ENCODE measurements around the gene RBCK1.

The RBCK1 gene

DNA sequence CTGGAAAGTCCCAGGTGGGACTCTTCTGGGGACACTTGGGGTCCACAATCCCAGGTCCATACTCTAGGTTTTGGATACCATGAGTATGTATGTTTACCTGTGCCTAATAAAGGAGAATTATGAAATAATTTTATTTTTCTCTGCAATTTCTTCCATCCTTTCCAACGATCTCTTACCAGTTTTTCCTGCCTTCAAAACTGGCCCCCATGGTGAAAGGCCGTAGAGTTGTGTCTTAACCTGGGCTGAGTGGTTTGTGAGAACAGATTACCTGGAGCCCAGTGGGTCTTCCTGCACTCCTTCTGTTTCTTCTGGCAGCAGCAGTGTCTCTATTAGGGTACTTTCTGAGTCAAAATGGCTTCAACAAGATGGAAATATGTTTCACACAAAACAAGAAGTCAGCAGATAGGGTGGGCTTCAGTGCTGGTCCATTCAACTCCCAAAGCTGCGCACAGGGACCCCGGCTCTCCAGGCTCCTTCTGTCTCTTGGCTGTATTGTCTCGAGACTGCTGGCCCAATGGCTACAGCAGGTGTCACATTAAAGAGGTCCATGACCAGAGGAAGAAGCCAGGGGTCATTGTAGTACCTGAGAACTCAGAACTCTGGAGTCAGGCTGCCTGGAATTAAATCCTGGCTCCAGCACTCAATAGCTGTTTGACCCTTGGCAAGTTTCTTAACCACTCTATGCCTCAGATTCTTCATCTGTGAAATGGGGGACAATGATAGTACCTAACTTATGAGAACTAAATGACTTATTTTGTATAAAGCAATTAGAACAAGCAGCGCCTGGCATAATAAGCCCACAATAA, 10.5 kb upstream of the RBCK1 start:
- no peaks in the 10 kb centered on the region for H3K9me3 ChIP-seq
- TF ChIP-seq, protein P1, sequence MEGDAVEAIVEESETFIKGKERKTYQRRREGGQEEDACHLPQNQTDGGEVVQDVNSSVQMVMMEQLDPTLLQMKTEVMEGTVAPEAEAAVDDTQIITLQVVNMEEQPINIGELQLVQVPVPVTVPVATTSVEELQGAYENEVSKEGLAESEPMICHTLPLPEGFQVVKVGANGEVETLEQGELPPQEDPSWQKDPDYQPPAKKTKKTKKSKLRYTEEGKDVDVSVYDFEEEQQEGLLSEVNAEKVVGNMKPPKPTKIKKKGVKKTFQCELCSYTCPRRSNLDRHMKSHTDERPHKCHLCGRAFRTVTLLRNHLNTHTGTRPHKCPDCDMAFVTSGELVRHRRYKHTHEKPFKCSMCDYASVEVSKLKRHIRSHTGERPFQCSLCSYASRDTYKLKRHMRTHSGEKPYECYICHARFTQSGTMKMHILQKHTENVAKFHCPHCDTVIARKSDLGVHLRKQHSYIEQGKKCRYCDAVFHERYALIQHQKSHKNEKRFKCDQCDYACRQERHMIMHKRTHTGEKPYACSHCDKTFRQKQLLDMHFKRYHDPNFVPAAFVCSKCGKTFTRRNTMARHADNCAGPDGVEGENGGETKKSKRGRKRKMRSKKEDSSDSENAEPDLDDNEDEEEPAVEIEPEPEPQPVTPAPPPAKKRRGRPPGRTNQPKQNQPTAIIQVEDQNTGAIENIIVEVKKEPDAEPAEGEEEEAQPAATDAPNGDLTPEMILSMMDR (IDR thresholded peaks at IDR 0.05; ENCODE audit: low read depth, low read length) = no peak
- H3K36me3 ChIP-seq = no peaks in the 10 kb centered on the region; the same call in 1 of the 2 replicates
- no peak overlapping the region for H3K4me3 ChIP-seq (ENCODE audit: low read depth, low read length)
- no peaks in the 10 kb centered on the region for H3K27me3 ChIP-seq
- no peaks in the 10 kb centered on the region; the same call in 1 of the 2 replicates for H3K4me1 ChIP-seq
- no peak for DNase-seq

DNA sequence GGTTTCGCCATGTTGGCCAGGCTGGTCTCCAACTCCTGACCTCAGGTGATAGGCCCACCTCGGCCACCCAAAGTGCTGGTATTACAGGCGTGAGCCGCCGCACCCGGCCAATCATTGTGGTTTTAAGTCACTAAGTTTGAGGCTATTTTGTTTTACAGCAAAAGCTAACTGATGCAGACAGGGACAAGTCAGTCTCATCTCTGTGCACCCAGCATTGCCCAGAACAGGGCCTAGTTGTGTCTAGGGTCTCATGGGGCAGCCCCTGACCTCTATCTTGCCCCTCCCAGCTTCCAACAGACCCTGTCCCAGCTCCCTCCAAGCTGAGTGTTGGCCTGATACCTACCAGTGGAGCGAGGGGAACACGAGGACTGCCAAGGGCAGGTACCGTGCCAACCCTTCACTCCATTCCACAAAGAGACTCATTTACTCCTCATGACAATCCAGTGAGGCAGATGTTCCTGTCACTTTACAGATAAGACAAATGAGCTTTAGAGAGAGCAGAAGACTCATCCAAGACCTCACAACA, 8.9 kb upstream of the RBCK1 start:
- Histone ChIP-seq H3K4me1 (no peaks in the 10 kb centered on the region; the same call in 1 of the 2 replicates), H3K9me3 (no peaks in the 10 kb centered on the region), H3K36me3 (no peaks in the 10 kb centered on the region; the same call in 1 of the 2 replicates), H3K27me3 (no peaks in the 10 kb centered on the region), H3K4me3 (ENCODE audit: low read depth, low read length) (no peak overlapping the region)
- TF ChIP-seq, protein P1 (IDR thresholded peaks at IDR 0.05; ENCODE audit: low read depth, low read length) = no peak
- no peak for DNase-seq

DNA sequence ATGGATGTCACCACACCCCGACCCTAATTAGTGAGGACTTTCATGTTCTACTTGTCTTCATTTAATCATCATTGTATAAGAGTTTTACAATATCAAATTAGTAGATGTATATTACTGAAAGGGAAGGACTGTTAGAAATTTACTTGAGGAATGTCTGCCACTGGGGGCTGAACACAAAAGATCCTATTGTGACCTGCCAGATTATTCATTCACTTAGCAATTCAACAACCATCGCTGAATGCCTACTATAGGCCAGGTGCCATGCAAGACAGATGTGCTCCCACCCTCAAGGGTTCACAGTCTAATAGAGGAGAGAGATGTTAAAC, 8.0 kb upstream of the RBCK1 start:
- H3K9me3 ChIP-seq = no peaks in the 10 kb centered on the region
- TF ChIP-seq, protein P1 (IDR thresholded peaks at IDR 0.05; ENCODE audit: low read depth, low read length) = no peak
- H3K4me1 ChIP-seq = no peaks in the 10 kb centered on the region; the same call in 1 of the 2 replicates
- no peaks in the 10 kb centered on the region; the same call in 1 of the 2 replicates for H3K36me3 ChIP-seq
- no peak for DNase-seq
- no peaks in the 10 kb centered on the region for H3K27me3 ChIP-seq
- no peak overlapping the region for H3K4me3 ChIP-seq (ENCODE audit: low read depth, low read length)

DNA sequence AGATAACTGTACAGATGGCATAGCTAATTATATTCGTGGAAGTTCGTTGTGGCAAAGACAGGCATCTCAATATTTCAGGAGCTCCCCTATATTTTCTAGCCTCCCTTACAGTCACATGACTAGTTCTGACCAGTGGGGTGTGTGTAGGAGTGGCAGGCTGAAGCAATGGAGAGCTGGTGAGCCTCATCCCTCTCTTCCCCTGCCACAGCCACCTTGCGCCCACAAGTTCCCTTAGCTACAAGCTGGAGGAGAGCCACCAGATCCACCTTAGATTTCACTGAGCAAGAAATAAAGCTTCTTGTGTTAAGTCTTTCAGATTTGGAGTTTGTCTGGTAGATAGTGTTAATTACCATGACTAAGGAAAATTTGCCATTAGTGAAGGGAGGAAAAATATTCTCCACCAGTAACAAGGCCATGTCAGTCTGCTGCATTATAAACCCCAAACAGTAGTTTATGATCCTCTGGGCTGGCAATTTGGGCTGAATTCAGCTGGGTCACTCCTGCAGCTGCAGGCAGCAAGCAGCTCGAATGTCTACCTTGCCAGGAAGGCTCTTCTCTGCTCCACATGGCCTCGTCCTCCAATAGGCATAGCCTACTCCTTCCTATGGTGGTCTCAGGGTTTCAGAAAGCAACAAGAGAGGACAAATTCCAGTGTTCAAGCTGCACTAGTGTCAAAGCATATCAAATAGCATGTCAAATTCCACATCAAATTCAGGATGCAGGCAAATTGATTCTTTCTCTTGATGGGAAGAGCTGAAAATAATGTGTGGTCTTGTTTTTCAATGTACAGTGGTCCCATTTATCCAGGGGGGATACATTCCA, 7.4 kb upstream of the RBCK1 start:
- no peaks in the 10 kb centered on the region; the same call in 1 of the 2 replicates for H3K4me1 ChIP-seq
- H3K4me3 ChIP-seq (ENCODE audit: low read depth, low read length) = no peak overlapping the region
- TF ChIP-seq, protein P1 (IDR thresholded peaks at IDR 0.05; ENCODE audit: low read depth, low read length) = no peak
- H3K36me3 ChIP-seq = no peaks in the 10 kb centered on the region; the same call in 1 of the 2 replicates
- no peaks in the 10 kb centered on the region for H3K27me3 ChIP-seq
- H3K9me3 ChIP-seq = no peaks in the 10 kb centered on the region
- DNase-seq = no peak

DNA sequence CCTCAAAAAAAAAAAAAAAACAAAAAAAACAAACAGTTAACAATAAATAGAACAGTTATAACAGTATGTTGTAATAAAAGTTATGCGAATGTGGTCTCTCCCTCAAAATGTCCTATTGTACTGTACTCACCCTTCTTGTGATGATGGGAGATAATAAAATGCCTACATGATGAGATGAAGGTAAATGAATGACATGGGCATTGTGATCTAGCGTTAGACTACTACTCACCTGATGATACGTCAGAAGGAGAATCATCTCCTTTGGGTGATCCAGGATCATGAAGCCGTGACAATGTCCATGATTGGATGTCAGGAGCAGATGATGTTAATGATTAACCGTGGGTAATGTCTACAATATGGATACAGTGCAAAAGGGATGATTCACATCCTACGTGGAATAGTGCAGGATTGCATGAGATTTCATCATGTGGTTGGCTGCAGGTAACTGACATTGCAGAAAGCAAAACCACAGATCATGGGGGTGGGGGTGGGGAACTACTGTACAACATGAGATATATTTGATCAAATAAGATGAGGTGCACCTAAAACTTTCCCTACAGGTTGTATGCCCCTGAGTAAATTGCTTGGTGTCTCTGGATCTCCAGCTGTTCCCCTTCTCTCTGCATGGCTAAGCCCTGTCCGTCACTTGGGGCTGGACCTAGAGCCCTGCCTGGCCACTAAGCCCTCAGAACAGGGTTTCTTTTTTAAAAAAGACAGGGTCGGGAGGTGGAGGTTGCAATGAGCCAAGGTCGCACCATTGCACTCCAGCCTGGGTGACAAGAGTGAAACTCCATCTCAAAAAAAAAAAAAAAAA, 6.2 kb upstream of the RBCK1 start:
- TF ChIP-seq, protein P1 (IDR thresholded peaks at IDR 0.05; ENCODE audit: low read depth, low read length) = no peak
- no peaks in the 10 kb centered on the region; the same call in 1 of the 2 replicates for H3K4me1 ChIP-seq
- H3K36me3 ChIP-seq = no peaks in the 10 kb centered on the region; the same call in 1 of the 2 replicates
- H3K9me3 ChIP-seq = no peaks in the 10 kb centered on the region
- no peaks in the 10 kb centered on the region for H3K27me3 ChIP-seq
- no peak overlapping the region for H3K4me3 ChIP-seq (ENCODE audit: low read depth, low read length)
- DNase-seq = no peak
